Activated CD4-positive, alpha-beta T cell treated with anti-CD3 and anti-CD28 coated beads, Interleukin-2, amount 50 U/mL, for 24 hours (primary cell): ENCODE data around the gene ENOX1.
"Not testable (repeated sequence)": the region's sequence is repeated elsewhere in the genome, so short reads cannot be mapped to it uniquely, and the experiment has no call there.

Source experiments
- DNase-seq, 2 donors: peaks; one replicate each; pipeline ENCODE4 v3.0.0-alpha.2; 2020; ENCODE audit warnings: low read depth in 1 of 2, low spot score in 1 of 2

ENOX1 gene

GRCh38 chr13:43168434-43168833 lies 618.3 kb downstream of the ENOX1 start:
- not testable (repeated sequence) for DNase-seq

- DNase-seq = no peak
Measured at GRCh38 chr13:43167731-43168130, 619.0 kb downstream of the ENOX1 start.

DNA sequence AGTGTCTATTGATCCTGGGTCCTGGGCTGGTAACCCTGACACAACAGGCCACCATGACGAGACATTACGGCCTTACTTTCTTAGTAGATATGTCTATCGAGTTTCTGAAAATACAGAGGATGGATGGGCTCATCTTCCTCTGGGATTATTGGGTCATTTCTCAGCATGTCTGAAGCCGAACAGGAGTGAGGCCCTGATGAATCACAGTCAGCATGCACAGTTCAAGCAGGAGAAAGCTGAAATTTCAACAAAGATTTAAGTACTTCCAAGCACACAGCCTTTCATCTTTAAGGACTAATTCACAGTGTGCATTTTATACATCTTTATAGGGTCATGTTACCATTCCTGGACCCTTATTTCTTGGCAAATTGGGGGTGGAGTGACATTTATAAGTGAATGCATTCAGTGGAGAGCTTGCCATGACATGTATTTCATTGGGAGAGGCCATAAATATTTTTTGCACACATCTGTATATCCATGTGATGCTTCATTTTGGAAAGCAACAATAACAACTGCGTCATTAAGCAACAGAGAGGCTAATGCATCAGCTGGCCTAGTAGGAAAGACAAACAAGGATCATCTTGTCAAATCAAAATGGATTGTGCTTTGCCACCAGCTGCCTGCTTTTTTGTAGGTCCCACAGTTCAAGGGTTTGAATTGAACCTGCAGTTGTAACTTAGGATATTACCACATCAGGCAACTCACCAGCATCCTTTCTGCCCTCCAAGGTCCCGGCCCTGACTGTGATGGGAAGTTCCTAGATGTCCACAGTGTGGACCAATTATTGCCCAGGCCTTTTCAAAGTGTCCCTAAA lies 619.9 kb downstream of the ENOX1 start:
- no peak for DNase-seq
